K562 (cell line): Measurements from ENCODE around the gene PRDX1. TPM values are rescaled to one million over a fixed set of nuclear protein-coding genes. Genes with fewer than 3 reads are reported as not detected.

ENCODE experiments used
- ATAC-seq: fragments of 200-7000 bp; cut with Tn5 transposase; 3 replicates; pipeline ENCODE4 v1.9.1; 2020; ENCODE audit warnings: moderate library complexity
- BruUV-seq: library from RNA; stranded (reverse); fragments of 400-500 nt; replicated peaks from 2 replicates; lab custom pipeline; 2021; lab: Mats Ljungman, UMichigan
- CTCF ChIA-PET: fragments of 300-600 bp; formaldehyde crosslinking; extraction: SDS; loops from one replicate; lab custom pipeline; 2021; ENCODE audit warnings: low intra/inter-chr PET ratio; lab: Yijun Ruan, JAX
- POLR2A ChIA-PET: fragments of 300-600, 350-650 bp; sonication (Branson Sonifier 250); formaldehyde crosslinking; extraction: SDS; loops from one replicate; lab custom pipeline; 2021; ENCODE audit warnings: antibody characterized with exemption, inconsistent platforms; lab: Yijun Ruan, JAX
- DNase-seq, 4 experiments: peaks; one replicate each; pipeline versions ENCODE4 v3.0.0 to v3.0.0-alpha.2; 2011 to 2018; ENCODE audit warnings: low spot score in 3 of 4, mixed read lengths in 3 of 4; ENCODE audit errors: extremely low read depth in 1 of 4
- FAIRE-seq: peaks from 2 replicates; lab custom pipeline; 2011; peaks lifted over from hg19 to GRCh38; lab: Jason Lieb, UNC
- H2AFZ ChIP-seq: 2 replicates; pipeline ENCODE4 v1.6.0; 2011; ENCODE audit warnings: low read depth, low read length, control low read depth, inconsistent platforms
- H3K27ac ChIP-seq: fragments of 200-600 bp; 3 replicates; pipeline ENCODE4 v1.8.0; 2011; ENCODE audit warnings: low read depth, mild to moderate bottlenecking, control low read depth, inconsistent platforms, low read length, moderate library complexity, mixed read lengths; ENCODE audit errors: extremely low read depth
- H3K27me3 ChIP-seq, 2 experiments: fragments of 300-600 bp in 1 of 2; 2 replicates in 1 of 2; 3 replicates in 1 of 2; pipeline versions ENCODE4 v1.6.0 to v1.8.0; 2011; ENCODE audit warnings: inconsistent platforms in 2 of 2, low read length in 2 of 2, mild to moderate bottlenecking in 1 of 2, mixed read lengths in 1 of 2, moderate library complexity in 1 of 2; ENCODE audit not compliant: control insufficient read depth in 2 of 2, insufficient read depth in 2 of 2
- H3K36me3 ChIP-seq: fragments of 300-600 bp; 3 replicates; pipeline ENCODE4 v1.8.0; 2011; ENCODE audit warnings: mild to moderate bottlenecking, low read length, inconsistent platforms; ENCODE audit not compliant: control insufficient read depth, insufficient read depth
- H3K4me1 ChIP-seq, 2 experiments: fragments of 200-600 bp in 1 of 2; replicated peaks in 1 of 2; 2 replicates in 1 of 2; 3 replicates in 1 of 2; pipeline versions ENCODE4 v1.5.1 to v1.8.0; 2011; ENCODE audit warnings: inconsistent platforms in 2 of 2, low read length in 2 of 2, mild to moderate bottlenecking in 1 of 2, mixed read lengths in 1 of 2, moderate library complexity in 1 of 2; ENCODE audit not compliant: control insufficient read depth in 2 of 2, insufficient read depth in 2 of 2
- H3K4me2 ChIP-seq: 2 replicates; pipeline ENCODE4 v1.6.1; 2011; ENCODE audit warnings: low read length, control low read depth, inconsistent platforms, mixed read lengths; ENCODE audit not compliant: insufficient read depth
- H3K4me3 ChIP-seq: fragments of 200-600 bp; sonication (generic), shearing (Covaris generic); 2 replicates; pipeline ENCODE4 v1.5.1; 2016; ENCODE audit warnings: control low read depth, inconsistent platforms
- H3K79me2 ChIP-seq: fragments of 200-600 bp; 3 replicates; pipeline ENCODE4 v1.8.0; 2011; ENCODE audit warnings: low read length, inconsistent platforms; ENCODE audit not compliant: control insufficient read depth, insufficient read depth
- H3K9ac ChIP-seq, 2 experiments: 2 replicates each; pipeline versions ENCODE4 v1.6.0 to v1.6.1; 2011; ENCODE audit warnings: low read depth in 2 of 2, low read length in 2 of 2, control low read depth in 1 of 2, inconsistent platforms in 1 of 2, mild to moderate bottlenecking in 1 of 2, mixed read lengths in 1 of 2; ENCODE audit not compliant: insufficient read depth in 1 of 2
- H3K9me1 ChIP-seq: one replicate; pipeline ENCODE4 v1.6.0; 2011; ENCODE audit warnings: inconsistent platforms, mild to moderate bottlenecking, low read length, moderate library complexity; ENCODE audit not compliant: control insufficient read depth, insufficient read depth
- H3K9me3 ChIP-seq: replicated peaks from 2 replicates; pipeline ENCODE4 v1.5.1; 2011; ENCODE audit warnings: low read depth, low read length, inconsistent platforms; ENCODE audit not compliant: control insufficient read depth, insufficient read depth
- H4K20me1 ChIP-seq: replicated peaks from 2 replicates; pipeline ENCODE4 v1.6.1; 2011; ENCODE audit warnings: low read length, inconsistent platforms, mixed read lengths; ENCODE audit not compliant: control insufficient read depth, insufficient read depth
- BRD4 ChIP-seq: fragments of 200-600 bp; sonication (generic); IDR thresholded peaks from 2 replicates; pipeline ENCODE4 v1.6.1; 2017; ENCODE audit warnings: inconsistent platforms
- COPS2 ChIP-seq: fragments of 450-650 bp; conservative IDR thresholded peaks from 2 replicates; pipeline ENCODE4 v1.6.1; 2016; ENCODE audit warnings: mild to moderate bottlenecking, moderate library complexity
- CREM ChIP-seq: IDR thresholded peaks from 2 replicates; pipeline ENCODE4 v1.6.1; 2014; ENCODE audit warnings: antibody characterized with exemption, low read depth
- EGR1 ChIP-seq: fragments of 450-650 bp; conservative IDR thresholded peaks from 2 replicates; pipeline ENCODE4 v1.6.1; 2017; ENCODE audit warnings: mild to moderate bottlenecking
- ELF4 ChIP-seq: fragments of 450-650 bp; formaldehyde crosslinking; IDR thresholded peaks from 2 replicates; pipeline ENCODE4 v1.4.0; 2022; ENCODE audit warnings: missing genetic modification characterization
- EWSR1 ChIP-seq: fragments of 450-650 bp; IDR thresholded peaks from 2 replicates; pipeline ENCODE4 v1.6.1; 2018; ENCODE audit warnings: borderline replicate concordance, mild to moderate bottlenecking, low read depth, moderate library complexity; ENCODE audit not compliant: partially characterized antibody
- FOSL1 ChIP-seq: fragments of 200-800 bp; sonication (Bioruptor generic); conservative IDR thresholded peaks from 2 replicates; pipeline ENCODE4 v1.6.1; 2016; ENCODE audit warnings: missing genetic modification characterization, missing compliant biosample characterization
- HCFC1 ChIP-seq: IDR thresholded peaks from 2 replicates; pipeline ENCODE4 v1.6.1; 2012; ENCODE audit warnings: low read depth, low read length, improper control_type of control experiment
- ILK ChIP-seq: fragments of 450-650 bp; IDR thresholded peaks from 2 replicates; pipeline ENCODE4 v1.6.1; 2016; ENCODE audit warnings: missing genetic modification characterization, low read depth, mild to moderate bottlenecking, missing compliant biosample characterization, moderate library complexity, borderline replicate concordance
- MXI1 ChIP-seq: IDR thresholded peaks from 2 replicates; pipeline ENCODE4 v1.6.1; 2011; ENCODE audit warnings: low read depth, mild to moderate bottlenecking, improper control_type of control experiment, low read length
- MYNN ChIP-seq, 2 experiments: sonication (generic); formaldehyde crosslinking in 1 of 2; IDR thresholded peaks; 2 replicates each; pipeline versions ENCODE4 v1.5.0 to v1.6.1; 2016 to 2020; ENCODE audit warnings: antibody characterized with exemption in 1 of 2, missing genetic modification reagents in 1 of 2
- NFIC ChIP-seq: fragments of 450-650 bp; IDR thresholded peaks from 2 replicates; pipeline ENCODE4 v1.6.1; 2017; ENCODE audit warnings: mild to moderate bottlenecking, inconsistent platforms
- RBM34 ChIP-seq: fragments of 200-400 bp; formaldehyde crosslinking; IDR thresholded peaks from 2 replicates; pipeline ENCODE4 v1.6.1; 2018; ENCODE audit warnings: low read length, borderline replicate concordance; ENCODE audit not compliant: insufficient read depth
- TAF15 ChIP-seq: fragments of 200-400 bp; formaldehyde crosslinking; IDR thresholded peaks from 2 replicates; pipeline ENCODE4 v1.6.1; 2017; ENCODE audit warnings: mild to moderate bottlenecking, low read depth, low read length, moderate library complexity
- UBTF ChIP-seq, 2 experiments: IDR thresholded peaks; 2 replicates each; pipeline ENCODE4 v1.6.1; 2012; ENCODE audit warnings: improper control_type of control experiment in 2 of 2, low read depth in 2 of 2, low read length in 2 of 2, borderline replicate concordance in 1 of 2
- XRCC4 ChIP-seq: IDR thresholded peaks from one replicate; pipeline ENCODE4 v1.6.1; 2011; ENCODE audit not compliant: insufficient read depth, insufficient read length; ENCODE audit errors: extremely low read depth
- WGBS: fragments of 100-300 bp; shearing (Covaris generic); methylation state at CpG from one replicate; pipeline ENCODE4 v1.1.6; 2016; ENCODE audit warnings: low coverage, mixed read lengths; ENCODE audit not compliant: insufficient coverage; ENCODE audit errors: missing lambda C conversion rate; 5-methylcytosine and 5-hydroxymethylcytosine counted together
- in situ Hi-C: fragments of 300-500 bp; cut with MboI; formaldehyde crosslinking; loops from 4 replicates; pipeline ENCODE4 v1.15.0; 2018; ENCODE audit warnings: inconsistent platforms, mixed read lengths
- intact Hi-C: fragments of 100-400 bp; cut with micrococcal nuclease; formaldehyde crosslinking; loops from 2 replicates; pipeline ENCODE4 v1.14.2; 2022
- polyA plus RNA-seq, 8 experiments: library from polyadenylated mRNA; depleted of rRNA in 4 of 8; stranded (reverse) in 5 of 8; unstranded in 3 of 8; fragments of >200 nt; fragmentation: Nextera tagmentation in 2 of 8; fragmentation: Illumina TruSeq in 1 of 8; extraction: Ambion mirVana in 2 of 8; extraction: Trizol in 1 of 8; gene quantifications; 2 replicates each; pipeline versions ENCODE4 v1.2.1 to v1.2.3, GENCODE V29; 2011 to 2014; ENCODE audit warnings: inconsistent platforms in 1 of 8, missing spikeins in 1 of 8
- total RNA-seq, 7 experiments: library from RNA; depleted of rRNA in 6 of 7; stranded (reverse); fragments of >200 nt in 6 of 7; fragmentation: Illumina TruSeq in 2 of 7; extraction: Trizol in 2 of 7; gene quantifications; 2 replicates each; pipeline versions ENCODE4 v1.2.1 to v1.2.3, GENCODE V29; 2011 to 2021; ENCODE audit warnings: low replicate concordance in 1 of 7

The PRDX1 gene
- total and polyA plus RNA-seq, 9 of the 15 experiments (the other 6 are each of a cell fraction or from before 2014, with no cell fraction given) = 748 to 2,388 (median 1,045) TPM

- ATAC-seq = no peak
Measured at GRCh38 chr1:45478121-45478814, 43.4 kb downstream of the PRDX1 start.

GRCh38 chr1:45477646-45478045, 44.0 kb downstream of the PRDX1 start:
- no peak overlapping the region for H2AFZ ChIP-seq
- ATAC-seq = no peak
- no peaks in the 10 kb centered on the region for H3K36me3 ChIP-seq
- intact Hi-C loops (no loop called here), in situ Hi-C loops (no loop called here)
- H3K4me2 ChIP-seq = no peak overlapping the region
- WGBS = 36% methylated on average over 3 of the region's 3 CpGs
- no peak overlapping the region for H3K27ac ChIP-seq
- CTCF ChIA-PET = no interaction called here
- H3K4me3 ChIP-seq = no peak overlapping the region
- no peaks in the 10 kb centered on the region for H3K9me3 ChIP-seq
- FAIRE-seq = no peak
- DNase-seq = no peak
- H3K9me1 ChIP-seq = no peaks in the 10 kb centered on the region
- no peaks in the 10 kb centered on the region for H4K20me1 ChIP-seq
- H3K79me2 ChIP-seq = no peaks in the 10 kb centered on the region
- no TSS peak for BruUV-seq
- H3K27me3 ChIP-seq = no peaks in the 10 kb centered on the region
- POLR2A ChIA-PET = interaction anchor here (1.0 to 1.5 kb wide), 5 partner anchors 12 to 138 kb away, joined by 3 to 4 read pairs (median 3); partner anchors contain the start of genes MMACHC, MUTYH, PRDX1 and TOE1
- H3K9ac ChIP-seq = no peak overlapping the region
- no peaks in the 10 kb centered on the region; a peak in 1 of 5 replicates for H3K4me1 ChIP-seq
- TF ChIP-seq MYNN (IDR thresholded peaks at IDR 0.05) (no peak), MYNN (CRISPR knock-in tag; IDR thresholded peaks at IDR 0.05) (no peak), ELF4 (no peak), MXI1 (no peak), XRCC4 (no peak), EGR1 (no peak), FOSL1 (tag) (no peak), BRD4 (no peak), UBTF (IDR thresholded peaks at IDR 0.05; ENCODE audit: borderline replicate concordance in 1 of 2, low read depth in 2 of 2, low read length in 2 of 2) (no peak), RBM34 (no peak), EWSR1 (no peak), CREM (no peak), HCFC1 (no peak)

More at GRCh38 chr1:45478121-45478814, 43.4 kb downstream of the PRDX1 start:
- ChIA-PET POLR2A (interaction anchor here (1.0 to 1.5 kb wide), 6 partner anchors 13 to 138 kb away, joined by 3 to 4 read pairs (median 3); partner anchors contain the start of genes MMACHC, MUTYH, PRDX1 and TOE1), CTCF (no interaction called here)
- no peak overlapping the region for H3K27ac ChIP-seq
- 36% methylated on average over 4 of the region's 4 CpGs for WGBS
- in situ Hi-C loops = no loop called here
- H3K4me3 ChIP-seq = no peak overlapping the region
- no peak overlapping the region for H3K4me2 ChIP-seq
- H3K27me3 ChIP-seq = no peaks in the 10 kb centered on the region
- no peaks in the 10 kb centered on the region for H3K9me1 ChIP-seq
- no peaks in the 10 kb centered on the region for H3K9me3 ChIP-seq
- TF ChIP-seq ILK (tag) (no peak), COPS2 (no peak), NFIC (peak; percentile 35; the same call in 1 of the 2 replicates), TAF15 (no peak)
- no TSS peak for BruUV-seq
- H4K20me1 ChIP-seq = no peaks in the 10 kb centered on the region
- FAIRE-seq (no peak), DNase-seq (no peak)
- no peak overlapping the region for H2AFZ ChIP-seq
- H3K9ac ChIP-seq = no peak overlapping the region
- no peaks in the 10 kb centered on the region for H3K36me3 ChIP-seq
- no peaks in the 10 kb centered on the region for H3K79me2 ChIP-seq
- no peaks in the 10 kb centered on the region; a peak in 1 of 5 replicates for H3K4me1 ChIP-seq
- intact Hi-C loops = no loop called here
